Stimulated activated CD4-positive, alpha-beta T cell treated with anti-CD3 and anti-CD28 coated beads, Interleukin-15, amount 100 ng/mL, for 24 hours (primary cell): Measurements from ENCODE around the gene CCR7.

Experiments used
- DNase-seq: peaks from one replicate; pipeline ENCODE4 v3.0.0-alpha.2; 2020

Gene CCR7, protein sequence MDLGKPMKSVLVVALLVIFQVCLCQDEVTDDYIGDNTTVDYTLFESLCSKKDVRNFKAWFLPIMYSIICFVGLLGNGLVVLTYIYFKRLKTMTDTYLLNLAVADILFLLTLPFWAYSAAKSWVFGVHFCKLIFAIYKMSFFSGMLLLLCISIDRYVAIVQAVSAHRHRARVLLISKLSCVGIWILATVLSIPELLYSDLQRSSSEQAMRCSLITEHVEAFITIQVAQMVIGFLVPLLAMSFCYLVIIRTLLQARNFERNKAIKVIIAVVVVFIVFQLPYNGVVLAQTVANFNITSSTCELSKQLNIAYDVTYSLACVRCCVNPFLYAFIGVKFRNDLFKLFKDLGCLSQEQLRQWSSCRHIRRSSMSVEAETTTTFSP

DNA sequence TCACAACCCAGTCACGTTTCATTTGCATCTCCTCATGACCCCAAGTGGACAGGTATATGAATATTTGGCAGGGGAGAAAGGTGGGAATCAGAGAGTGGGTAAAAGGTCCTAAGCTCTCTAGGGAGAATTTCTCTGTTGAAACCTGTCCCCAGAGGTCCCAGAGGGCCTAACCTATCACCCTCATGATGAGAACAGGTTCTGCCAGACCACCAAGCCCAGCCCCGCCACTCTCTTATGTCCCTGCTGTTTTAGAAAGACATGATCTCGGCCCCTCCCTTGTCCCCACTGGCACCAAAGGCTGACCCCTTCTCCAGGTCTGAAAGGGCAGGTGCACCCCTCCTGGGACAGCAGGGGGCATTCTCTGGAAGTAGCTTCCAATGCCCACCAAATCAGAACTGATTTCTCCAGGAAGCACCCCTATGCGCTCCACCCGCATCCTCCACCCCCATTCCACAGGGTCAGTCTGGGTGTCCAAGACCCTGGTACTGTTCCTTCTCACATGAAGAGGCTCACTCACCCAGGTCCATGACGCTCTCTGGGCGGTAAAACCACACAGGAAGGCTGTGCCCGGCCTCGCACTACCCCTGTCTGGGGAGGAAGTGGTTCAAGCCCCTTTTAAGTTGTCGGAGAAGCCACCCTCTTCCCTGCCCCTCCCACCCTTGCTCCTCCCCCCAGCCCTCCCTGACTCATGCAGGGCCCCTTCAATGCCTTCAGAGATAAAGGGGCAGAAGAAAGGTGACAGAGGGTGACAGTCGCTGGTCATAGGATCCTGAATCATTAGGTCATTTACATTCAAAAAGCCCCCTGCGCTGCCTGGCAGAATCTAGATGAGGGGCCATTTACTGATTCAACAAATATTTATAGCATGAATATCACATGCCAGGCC is at the start of gene CCR7:
CCR7 (minus strand) TSS at position 590 of the 886 bp plus-strand sequence; CDS start at position 527, 63 bp downstream.
- DNase-seq, result peak; percentile 85

DNA sequence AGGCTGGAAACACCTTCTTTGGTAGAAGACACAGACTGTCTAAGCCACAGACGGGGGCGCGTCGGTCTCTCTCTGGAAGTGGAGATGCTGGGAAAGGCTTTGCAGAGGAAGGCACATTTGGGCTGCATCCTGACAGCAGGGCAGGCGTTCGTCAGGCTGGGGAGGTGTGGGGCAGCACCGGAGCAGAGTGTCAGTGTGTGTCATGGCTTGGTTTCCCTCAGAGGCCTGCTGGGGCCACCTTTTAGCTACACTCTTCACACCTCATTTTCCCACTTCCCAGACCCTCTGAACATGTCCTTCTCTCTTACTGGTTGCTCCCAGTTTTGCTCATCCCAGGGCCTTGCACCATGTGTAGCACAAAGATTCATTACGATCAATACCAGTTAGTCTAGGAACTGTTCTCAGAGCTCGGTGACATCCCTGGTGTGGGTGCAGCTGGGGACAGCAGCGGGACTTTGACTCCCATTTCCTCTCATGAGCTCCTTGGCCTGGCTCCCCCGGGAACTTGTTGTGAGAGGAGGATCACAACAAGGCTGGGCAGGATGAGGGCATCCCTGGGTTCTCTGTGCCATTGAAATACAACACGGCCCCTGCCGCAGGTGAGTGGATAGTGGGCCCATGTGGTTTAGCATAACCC is 49.3 kb upstream of the CCR7 start:
- DNase-seq, result peak; percentile 32

DNA sequence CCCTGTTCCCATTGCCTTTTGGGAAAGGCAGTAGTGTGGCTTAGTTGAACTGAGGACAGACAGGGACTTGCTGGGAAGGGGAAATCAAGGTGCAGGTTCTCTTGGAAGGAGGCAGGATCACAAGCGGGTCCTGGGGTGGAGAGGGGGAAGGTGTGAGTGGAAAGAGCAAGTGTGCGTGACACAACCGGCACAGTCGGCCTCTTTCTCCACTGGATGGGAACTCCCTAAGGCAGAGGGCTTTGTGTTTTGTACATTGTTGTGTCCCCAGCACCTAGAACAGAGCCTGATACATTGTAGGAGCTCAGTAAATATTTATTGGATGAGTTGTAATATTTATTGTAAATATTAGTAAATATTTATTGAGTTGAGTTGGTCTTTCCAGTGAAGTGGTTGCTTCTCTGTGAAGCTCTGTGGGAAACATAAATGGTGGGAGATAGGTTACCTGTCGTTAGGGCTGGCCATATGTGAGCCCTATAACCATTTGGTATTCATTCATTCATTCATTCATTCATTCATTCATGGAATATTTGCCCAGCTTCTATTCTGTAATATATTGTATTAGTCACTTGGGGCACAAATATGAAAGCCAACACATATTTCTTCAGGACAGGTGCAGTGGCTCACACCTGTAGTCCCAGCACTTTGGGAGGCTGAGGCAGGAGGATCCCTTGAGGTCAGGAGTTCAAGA is 48.3 kb upstream of the CCR7 start:
- DNase-seq, result no peak

DNA sequence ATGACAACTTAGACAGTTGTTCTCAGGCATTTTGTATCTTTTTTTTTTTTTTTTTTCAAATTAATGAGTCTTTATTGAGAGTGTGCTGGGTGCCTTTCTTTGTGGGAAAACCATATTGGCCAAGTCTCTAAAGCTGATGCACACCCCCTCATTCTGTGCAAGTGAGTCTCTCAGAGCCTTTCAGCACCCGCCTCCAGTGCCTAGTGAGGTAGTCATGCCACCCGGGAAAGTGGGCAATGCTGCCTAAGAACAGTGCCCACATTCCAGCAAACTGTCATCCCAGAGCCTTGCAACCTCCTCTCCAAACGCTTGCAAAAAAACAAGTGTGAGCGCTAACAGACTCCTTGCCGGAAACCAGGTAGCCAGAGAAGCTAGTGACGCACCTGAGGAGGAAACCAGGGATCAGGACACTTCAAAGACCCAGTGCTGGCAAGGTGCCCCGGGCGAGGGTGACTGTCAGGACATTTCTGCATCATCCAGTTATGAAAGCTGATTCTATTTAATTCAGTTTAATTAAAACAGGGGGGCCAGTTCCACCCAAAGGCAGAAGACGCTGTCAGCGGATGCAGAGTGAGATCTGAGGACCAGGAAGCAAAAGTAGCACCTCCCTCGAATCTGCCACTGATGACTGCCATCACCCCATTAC is 47.5 kb upstream of the CCR7 start:
- DNase-seq, result peak; percentile 74

DNA sequence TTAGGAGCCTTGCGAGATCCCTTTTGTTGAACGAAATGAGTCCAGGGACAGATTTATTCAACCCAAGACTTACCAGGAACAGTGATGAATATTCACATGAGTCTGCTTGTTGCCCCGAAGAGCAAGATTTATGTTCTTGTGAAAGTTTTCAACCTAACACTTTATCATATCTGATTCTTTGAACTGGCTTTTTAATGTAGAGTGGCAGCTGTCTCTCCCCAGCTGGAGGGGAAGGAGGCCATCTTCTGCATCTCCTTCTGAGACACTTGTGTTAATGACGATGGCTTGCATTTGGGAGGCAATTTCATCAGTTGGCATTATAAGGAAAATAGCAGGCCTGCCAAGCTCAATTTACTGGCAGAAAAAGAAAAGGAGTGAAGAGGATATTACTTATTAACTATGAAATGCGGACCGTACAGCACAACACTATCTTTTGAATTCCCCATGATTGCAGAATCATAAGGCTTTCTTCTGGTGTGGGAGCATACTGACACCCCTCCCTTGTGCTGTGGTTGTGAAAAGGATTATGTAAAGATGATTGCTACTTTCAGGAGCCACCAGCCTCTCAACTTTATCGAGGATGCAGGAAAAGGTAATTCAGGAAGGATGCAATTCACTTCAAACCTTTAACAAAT is 46.7 kb upstream of the CCR7 start:
- DNase-seq, result no peak

DNA sequence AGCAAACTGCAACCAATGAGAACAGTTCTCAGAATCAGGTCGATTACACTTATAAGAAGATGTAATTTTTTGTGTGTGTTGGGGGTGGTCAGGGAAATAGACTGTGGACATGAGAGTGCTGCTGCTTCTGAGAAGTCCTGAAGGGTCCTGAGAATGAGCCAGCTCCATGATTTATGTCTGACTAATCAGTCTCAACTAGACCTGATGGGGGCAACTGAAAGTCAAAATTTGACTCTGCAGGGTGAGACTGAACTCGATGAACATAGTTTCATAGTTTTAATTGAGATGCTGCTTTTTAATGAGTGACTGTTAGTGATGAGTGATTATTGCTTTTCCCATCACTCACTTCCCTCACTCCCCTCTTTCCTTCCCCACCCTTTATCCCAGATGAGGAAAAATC is 45.1 kb upstream of the CCR7 start:
- DNase-seq, result no peak

DNA sequence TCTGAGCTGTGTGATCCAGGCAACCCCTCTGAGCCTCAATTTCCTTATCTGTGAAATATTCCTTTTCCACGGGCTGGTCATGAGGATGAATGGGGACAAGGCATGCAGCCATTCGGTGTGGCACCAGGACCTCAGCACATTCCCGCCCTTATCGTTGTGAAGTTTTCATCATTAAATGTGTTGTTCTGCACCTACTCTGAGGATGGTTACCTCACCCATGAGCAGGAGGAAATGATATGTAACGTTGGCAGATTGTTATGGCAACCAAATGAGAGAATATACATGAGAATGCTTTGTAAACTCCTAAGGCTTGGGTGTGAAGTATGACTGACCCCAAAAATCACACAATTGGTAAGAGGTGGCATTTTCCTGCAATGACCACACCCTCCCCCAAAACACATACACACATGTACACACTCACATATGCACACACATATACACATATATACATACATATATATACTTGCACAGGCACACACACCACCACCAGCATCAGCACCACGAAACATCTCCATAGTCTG is 42.8 kb upstream of the CCR7 start:
- no peak for DNase-seq

DNA sequence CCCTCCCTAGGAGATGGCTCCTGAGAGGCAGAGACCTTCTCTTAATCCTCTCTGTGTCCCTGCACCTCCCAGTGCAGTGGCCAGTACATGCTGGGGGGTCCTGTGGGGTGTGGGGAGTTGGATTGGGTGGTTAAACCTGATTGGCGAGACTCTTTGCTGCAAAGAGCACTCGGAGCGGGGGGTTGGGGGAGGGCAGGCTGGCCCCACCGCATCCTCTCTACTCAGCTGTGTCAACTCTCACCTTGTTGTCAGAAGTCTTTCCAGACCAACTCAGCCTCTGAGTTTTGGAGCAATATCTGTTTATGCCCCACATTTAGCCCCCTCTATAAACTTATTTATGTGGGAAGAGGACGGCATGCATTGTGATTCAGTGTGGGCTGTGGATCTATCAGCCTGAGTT is 42.4 kb upstream of the CCR7 start:
- peak; percentile 50 for DNase-seq

DNA sequence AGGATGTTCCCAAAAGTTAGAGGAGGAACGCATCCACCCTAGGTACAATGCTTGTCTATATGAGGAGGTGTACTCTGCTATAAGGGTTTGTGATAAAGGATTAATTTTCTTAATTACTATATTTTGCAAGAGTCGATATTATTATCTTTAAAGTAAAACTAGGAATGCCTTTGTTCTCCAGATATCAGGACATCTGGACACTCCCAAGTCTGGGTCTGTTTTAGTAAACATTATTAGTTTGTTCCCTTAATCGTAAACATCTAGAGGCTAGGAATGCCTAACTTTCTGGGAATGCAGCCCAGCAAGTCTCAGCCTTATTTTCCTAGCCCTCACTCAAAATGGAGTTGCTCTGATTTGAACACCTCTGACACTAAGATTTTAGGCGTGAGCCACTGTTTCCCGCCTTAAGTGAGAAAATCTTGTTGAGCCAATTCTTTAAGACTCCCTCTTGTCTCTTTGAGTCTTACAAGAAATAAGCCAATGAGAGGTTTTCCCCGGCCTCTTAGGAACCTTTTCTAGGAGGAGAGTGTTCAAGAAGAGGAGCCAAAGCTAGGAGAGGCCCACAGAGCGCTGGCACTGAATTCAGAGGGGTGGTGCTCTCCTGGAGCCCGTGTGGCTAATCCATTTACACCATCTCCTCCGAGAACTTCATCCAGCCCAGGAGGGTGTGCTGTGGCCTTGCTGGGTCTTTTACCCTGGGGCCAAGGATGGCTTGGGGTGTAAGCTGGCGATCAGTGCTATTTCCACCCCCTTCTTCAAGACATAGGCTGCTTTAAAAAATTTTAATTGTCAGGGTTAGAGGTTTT is 41.5 kb upstream of the CCR7 start:
- no peak for DNase-seq

DNA sequence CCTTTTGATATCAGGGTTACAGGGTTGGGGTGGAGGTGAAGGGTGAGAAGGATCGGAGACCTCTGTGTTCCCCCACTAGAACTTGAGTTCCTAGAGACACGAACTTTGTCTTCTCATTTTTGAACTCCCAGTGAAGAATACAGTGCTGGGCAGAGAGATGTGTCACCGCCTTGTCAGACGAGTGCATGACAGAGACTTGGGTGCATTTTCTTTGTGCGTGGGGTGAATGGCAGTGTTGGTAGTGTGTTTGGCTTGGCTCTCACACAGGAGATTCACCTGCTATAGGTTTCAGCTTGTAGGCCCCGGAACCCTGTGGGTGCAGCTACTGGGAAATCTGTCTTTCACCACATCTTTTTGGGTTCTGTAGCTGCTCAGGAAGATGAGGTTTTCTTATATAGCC is 40.0 kb upstream of the CCR7 start:
- peak; percentile 78 for DNase-seq

DNA sequence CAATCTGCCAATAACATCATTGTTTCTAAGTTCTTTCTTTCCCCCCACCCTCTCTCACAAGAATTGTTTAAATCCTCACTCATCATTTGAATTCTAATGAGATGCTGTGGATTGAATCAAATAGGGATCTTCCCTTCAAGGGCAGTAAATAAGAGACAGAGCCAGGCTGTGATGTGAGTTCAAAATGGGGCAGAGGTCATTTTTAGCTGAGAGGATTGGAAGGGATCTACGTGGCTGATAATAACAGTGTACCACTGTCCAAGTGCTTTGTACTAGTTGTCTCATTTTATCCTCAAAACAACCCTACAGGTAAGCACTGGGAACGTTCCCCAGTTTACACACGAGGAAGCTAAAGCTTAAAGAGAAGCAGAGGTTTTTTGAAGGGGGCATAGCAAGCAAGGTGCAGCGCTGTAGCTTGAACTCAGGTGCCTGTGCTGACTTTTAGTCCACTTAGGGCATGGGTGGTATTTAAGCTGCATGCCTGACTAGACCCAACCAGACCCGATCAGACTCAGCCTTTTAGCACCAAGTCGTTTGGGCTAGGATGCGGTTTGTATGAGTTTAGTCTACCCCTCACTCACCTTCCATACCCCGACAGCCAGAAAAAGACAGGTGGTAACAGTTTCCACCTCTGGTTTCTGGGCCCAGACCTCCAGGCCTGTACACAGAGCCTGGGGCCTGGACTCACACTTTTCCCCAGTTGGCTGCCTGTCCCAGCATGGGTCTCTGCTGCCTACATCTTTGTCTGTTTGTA is 39.2 kb upstream of the CCR7 start:
- DNase-seq, result no peak

DNA sequence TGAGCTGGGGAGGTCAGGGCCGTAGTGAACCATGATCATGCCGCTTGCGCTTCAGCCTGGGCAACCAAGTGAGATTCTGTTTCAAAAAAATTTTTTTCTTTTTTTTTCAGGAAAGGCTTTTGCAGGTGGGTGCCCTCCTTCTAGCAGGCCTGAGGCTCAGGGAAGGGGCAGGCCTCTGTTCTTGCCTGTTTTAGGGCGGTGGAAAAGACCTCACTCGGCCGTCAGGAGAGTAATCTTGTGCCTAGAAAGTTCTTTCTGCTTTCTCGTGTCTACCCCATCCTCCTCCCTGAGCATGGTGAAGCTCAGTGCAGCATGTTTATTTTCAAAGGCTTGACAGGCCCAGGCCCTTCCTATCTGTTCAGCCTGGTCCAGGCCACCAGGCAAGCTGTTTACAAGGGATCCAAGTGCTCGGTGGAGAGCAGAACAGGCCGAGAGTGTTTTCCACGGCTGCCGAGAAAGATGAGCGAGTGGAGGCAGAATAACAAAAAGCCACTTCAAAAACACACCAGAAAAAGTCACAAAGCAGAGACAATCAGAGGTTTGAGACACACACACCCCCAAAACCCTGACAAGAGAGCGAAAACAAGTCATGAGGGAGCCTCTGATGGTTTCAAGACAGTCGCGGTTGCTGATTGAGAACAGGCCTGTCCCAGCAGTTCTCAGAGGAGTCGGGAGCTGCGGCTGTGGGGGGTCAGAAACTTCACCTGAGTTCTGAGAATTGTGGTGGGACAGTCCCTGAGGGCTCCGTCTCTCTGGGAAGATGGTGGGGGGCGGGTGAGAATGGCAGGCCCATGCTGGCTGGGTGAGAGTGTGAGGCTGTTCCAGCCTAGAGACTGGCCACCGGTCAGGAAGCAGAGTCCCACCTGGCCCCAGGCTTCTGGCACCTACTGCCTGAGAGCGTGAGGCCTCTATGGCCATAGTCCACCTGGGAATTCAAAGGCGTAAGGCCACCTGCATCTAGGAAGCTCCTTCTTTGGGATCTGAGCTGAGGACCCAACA is 37.5 kb upstream of the CCR7 start:
- peak; percentile 86 for DNase-seq

DNA sequence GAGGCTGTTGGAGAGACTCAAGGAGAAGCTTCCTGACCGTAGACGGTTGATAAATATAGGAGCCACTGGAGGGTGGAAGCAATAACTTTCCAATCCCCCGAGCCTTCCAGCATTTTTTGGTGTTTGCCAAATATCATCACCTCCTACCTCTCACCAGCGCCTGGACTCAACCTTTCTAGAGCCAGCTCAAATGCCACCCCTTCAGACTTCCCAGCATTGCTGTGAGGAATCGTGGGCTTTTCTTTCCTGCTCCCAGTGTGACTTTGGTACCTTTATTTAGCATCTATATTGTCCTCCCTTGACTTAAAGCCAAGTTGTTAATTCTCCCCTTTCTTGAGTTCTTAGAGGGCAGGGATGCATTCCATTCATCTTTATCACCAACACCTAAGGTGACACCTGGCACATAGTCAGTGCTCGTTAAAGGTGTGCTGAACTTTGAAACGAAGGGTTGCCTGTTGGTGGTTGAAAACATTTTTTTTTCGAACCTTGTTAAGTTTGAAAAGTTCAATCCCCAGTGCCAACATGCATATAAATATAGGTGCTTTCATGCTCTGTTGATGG is 35.3 kb upstream of the CCR7 start:
- no peak for DNase-seq

DNA sequence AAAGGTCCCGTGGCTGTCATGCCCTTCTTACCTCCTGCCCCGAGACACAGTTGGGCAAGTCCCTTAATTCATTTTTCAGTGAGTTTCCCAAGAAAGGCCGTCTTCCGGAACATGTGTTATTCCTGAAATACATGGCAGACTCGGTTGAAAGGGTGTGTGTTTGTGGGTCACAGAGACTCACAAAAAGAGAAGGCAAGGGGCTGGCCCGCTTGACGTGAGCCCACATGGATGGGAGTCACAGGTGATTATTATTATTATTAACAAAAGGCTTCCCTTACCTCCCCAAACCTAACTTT is 34.1 kb upstream of the CCR7 start:
- DNase-seq, result no peak

DNA sequence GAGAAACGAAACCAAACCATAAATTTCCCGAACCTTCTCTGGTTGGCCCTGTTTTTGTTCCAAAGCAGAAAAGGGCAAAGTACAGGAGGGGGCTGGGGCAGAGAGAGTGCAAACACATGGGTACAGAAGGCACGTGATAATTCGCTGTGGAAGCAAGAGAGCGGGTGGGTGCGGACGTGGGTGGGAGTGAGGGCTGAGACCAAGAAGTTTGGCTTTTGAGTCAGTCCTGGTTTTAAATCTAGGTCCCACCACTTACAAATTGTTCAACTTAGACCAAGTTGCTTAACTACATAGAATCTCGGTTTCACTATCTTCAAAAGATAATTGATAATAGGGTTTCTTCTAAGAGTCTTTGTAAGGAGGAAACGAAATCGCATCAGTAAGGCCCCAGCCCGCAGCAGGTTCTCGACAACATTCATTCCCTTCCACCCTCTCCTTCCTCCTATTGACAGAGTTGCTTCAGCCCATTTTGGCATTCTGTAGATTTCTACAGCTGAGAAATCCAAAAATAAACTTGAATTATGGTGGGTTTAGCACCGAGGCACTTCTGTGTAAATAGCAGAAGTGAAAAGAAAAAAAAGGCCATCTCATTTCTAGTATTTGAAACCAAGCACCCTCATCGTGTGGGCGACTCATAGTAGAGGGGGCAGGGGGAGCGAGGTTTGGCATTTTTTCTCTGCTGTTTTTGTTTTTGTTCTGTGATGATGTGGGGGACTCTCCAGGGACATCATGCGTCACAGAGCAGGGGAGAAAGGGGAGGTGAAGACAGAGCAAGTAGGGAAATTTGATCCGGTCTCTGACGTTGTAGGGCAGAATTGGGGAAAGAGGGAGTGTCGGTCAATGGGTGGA is 33.6 kb upstream of the CCR7 start:
- peak; percentile 90 for DNase-seq

DNA sequence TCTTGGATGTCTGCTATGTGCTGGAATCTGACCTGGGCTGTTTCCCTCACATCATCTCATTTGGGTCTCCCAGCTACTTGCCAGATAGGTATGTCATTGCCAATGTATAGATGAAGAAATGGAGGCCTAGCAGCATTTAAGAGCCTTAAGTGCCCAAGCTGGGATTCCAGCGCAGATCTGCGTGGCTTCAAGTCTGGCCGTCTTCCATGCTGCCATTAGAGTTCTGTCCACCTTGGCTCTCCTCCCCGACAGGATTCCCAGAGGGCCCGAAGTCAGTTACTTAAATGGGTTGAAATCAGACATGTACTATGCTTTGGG is 33.0 kb upstream of the CCR7 start:
- no peak for DNase-seq

DNA sequence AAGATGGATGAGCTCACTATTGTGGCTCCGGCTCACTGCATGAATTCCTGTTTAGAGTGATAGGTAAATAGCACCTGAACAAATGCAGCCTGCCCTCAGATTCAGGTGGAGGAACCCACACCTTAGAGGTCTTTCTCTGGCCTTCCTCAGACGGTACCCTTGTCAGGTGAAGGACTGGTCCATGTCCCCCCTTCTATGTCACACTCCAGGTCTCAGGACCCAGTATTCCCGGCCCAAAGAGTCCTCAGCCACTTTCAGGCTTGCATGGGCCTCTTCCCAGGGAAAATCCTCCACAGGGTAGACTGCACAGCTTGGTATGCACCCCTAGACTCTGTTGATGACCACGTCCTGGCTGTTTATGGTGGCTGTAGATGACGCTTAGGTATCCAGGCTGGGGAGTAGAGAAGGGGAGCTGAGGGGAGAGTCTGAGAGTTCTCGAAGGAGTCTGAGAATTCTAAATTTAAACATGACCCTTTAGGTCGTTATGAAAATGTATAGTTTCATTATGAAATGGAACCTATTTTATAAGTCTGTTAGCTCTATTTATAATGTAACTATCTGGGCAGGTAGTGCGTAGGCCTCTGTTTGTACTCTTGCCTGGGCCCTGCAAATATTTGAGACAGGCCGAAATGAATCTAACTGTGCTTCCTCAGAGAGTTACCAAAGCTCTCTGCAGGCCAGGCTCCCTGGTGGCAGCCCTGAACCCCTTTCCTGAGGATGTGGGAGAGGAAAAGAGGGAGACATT is 32.5 kb upstream of the CCR7 start:
- DNase-seq, result no peak
